GM19395 (cell line): ENCODE results near the gene S100A2.
"Not testable (repeated sequence)": the region's sequence is repeated elsewhere in the genome, so short reads cannot be mapped to it uniquely, and the experiment has no call there.

Source experiments
- ATAC-seq: cut with Tn5 transposase; IDR thresholded peaks from one replicate; pipeline ENCODE4 v1.9.1; 2021; ENCODE audit warnings: mild to moderate bottlenecking, moderate library complexity; ENCODE audit not compliant: unreplicated experiment

S100A2 gene

GRCh38 chr1:153592748-153593147 lies 27.1 kb upstream of the S100A2 start:
- no peak for ATAC-seq

- no peak for ATAC-seq
Measured at GRCh38 chr1:153588482-153588881, 22.8 kb upstream of the S100A2 start.

- not testable (repeated sequence) for ATAC-seq
Measured at GRCh38 chr1:153588033-153588432, 22.4 kb upstream of the S100A2 start.

GRCh38 chr1:153587314-153587713 lies 21.7 kb upstream of the S100A2 start:
- no peak for ATAC-seq

GRCh38 chr1:153586347-153586746 lies 20.7 kb upstream of the S100A2 start:
- no peak for ATAC-seq

- ATAC-seq = no peak
Measured at GRCh38 chr1:153585006-153585405, 19.4 kb upstream of the S100A2 start.

GRCh38 chr1:153583976-153584375 lies 18.3 kb upstream of the S100A2 start:
- no peak for ATAC-seq

- ATAC-seq = not testable (repeated sequence)
Measured at GRCh38 chr1:153583514-153583913, 17.9 kb upstream of the S100A2 start.

- not testable (repeated sequence) for ATAC-seq
Measured at GRCh38 chr1:153582836-153583235, 17.2 kb upstream of the S100A2 start.

GRCh38 chr1:153578936-153579335 lies 13.3 kb upstream of the S100A2 start:
- ATAC-seq = no peak

- no peak for ATAC-seq
Measured at GRCh38 chr1:153578490-153578889, 12.8 kb upstream of the S100A2 start.

GRCh38 chr1:153577624-153578051 lies 12.0 kb upstream of the S100A2 start:
- ATAC-seq = no peak

GRCh38 chr1:153577138-153577537 lies 11.5 kb upstream of the S100A2 start:
- ATAC-seq = no peak

GRCh38 chr1:153575497-153575896 lies 9.9 kb upstream of the S100A2 start:
- not testable (repeated sequence) for ATAC-seq

- ATAC-seq = not testable (repeated sequence)
Measured at GRCh38 chr1:153575081-153575491, 9.4 kb upstream of the S100A2 start.

- no peak for ATAC-seq
Measured at GRCh38 chr1:153573351-153573750, 7.7 kb upstream of the S100A2 start.

GRCh38 chr1:153572569-153573015 lies 6.9 kb upstream of the S100A2 start:
- ATAC-seq = no peak

- no peak for ATAC-seq
Measured at GRCh38 chr1:153571706-153572105, 6.1 kb upstream of the S100A2 start.

GRCh38 chr1:153570874-153571273 lies 5.2 kb upstream of the S100A2 start:
- no peak for ATAC-seq

- ATAC-seq = no peak
Measured at GRCh38 chr1:153569465-153569864, 3.8 kb upstream of the S100A2 start.

GRCh38 chr1:153568367-153569099 lies 2.9 kb upstream of the S100A2 start:
- ATAC-seq = no peak

- ATAC-seq = no peak
Measured at GRCh38 chr1:153567621-153568366, 2.1 kb upstream of the S100A2 start.
